HG03432 (cell line): ENCODE data around the gene TOMM6.
A peak's percentile ranks its signal among the peaks of the same experiment; 100 is the strongest.
"Not testable (repeated sequence)": the region's sequence is repeated elsewhere in the genome, so short reads cannot be mapped to it uniquely, and the experiment has no call there.

Experiments
- ATAC-seq: cut with Tn5 transposase; IDR thresholded peaks from one replicate; pipeline ENCODE4 v1.9.1; 2021; ENCODE audit warnings: mild to moderate bottlenecking, moderate library complexity; ENCODE audit not compliant: unreplicated experiment

Gene TOMM6

GRCh38 chr6:41759905-41760579 lies 27.5 kb upstream of the TOMM6 start:
- no peak for ATAC-seq

GRCh38 chr6:41763470-41763869 lies 24.0 kb upstream of the TOMM6 start:
- ATAC-seq: no peak

DNA sequence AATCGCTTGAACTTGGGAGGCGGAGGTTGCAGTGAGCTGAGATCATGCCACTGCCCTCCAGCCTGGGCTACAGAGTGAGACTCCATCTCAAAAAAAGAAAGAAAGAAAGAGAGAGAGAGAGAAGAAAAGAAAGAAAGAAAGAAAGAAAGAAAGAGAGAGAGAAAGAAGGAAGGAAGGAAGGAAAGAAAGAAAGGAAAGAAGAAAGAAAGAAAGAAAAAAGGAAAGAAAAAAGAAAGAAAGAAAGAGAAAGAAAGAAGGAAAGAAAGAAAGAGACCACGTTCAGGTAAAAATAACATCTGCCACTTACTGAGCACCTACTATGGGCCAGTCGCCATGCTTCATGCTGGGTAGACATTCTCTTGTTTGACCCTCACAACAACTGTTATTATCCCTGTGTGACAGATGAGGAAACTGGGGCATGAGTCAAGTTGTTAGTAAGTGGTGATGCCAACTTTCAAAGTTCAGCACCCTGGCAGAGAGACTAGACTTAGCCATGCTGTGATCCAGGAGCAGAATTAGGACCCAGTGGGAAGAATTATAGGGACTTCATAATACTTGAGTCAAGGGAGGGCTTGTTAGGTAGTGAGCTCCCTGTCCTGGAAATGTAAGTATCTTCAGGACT lies 21.3 kb upstream of the TOMM6 start:
- not testable (repeated sequence) for ATAC-seq

- ATAC-seq: no peak
Measured at GRCh38 chr6:41767112-41767833, 20.2 kb upstream of the TOMM6 start.

- ATAC-seq: no peak
Measured at GRCh38 chr6:41768545-41769308, 18.8 kb upstream of the TOMM6 start.

- no peak for ATAC-seq
Measured at GRCh38 chr6:41769376-41769775, 18.1 kb upstream of the TOMM6 start.

- ATAC-seq: no peak
Measured at GRCh38 chr6:41770381-41771057, 17.0 kb upstream of the TOMM6 start.

- ATAC-seq: no peak
Measured at GRCh38 chr6:41771058-41771983, 16.2 kb upstream of the TOMM6 start.

DNA sequence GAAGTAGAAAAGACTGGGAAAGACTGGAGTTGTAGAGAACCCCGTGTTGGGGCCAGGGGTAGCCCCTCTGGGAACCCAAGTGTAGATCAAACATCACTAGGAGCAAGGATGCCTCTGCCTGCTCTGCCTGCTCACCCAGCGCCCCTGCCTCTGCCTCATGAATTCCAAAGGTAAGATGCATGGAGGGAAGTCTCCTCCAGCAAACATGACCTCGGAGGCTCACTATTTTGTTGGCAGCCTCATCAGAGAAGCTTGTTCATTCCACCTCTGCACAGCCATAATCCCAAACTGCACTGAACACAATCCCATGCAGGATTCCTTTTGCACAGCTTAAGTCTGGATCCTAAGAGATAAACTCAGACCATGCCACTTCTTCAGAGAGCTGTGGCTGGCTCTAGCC lies 12.7 kb upstream of the TOMM6 start:
- ATAC-seq: no peak

- no peak for ATAC-seq
Measured at GRCh38 chr6:41775293-41775882, 12.1 kb upstream of the TOMM6 start.

GRCh38 chr6:41777551-41778285 lies 9.8 kb upstream of the TOMM6 start:
- ATAC-seq: no peak

DNA sequence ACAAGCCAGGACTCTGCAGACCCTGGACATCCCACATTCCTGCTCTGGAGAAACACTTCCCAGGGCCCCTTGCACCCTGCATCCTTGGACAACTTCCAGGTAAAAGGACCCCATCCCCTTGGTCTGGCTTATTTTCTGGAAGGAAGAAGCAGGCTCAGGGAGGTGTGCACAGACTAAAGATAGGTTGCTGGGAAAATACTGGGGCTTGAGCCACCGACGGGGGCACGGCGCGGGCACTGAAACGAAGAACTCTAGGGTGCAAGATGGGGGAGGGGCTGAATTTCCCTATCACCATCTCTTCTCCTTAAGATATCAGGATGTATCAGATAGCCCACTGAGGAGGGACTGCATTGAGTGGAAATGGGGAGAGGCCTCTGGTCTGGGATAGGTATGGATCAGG lies 8.6 kb upstream of the TOMM6 start:
- no peak for ATAC-seq

GRCh38 chr6:41779336-41779735 lies 8.2 kb upstream of the TOMM6 start:
- ATAC-seq: no peak

DNA sequence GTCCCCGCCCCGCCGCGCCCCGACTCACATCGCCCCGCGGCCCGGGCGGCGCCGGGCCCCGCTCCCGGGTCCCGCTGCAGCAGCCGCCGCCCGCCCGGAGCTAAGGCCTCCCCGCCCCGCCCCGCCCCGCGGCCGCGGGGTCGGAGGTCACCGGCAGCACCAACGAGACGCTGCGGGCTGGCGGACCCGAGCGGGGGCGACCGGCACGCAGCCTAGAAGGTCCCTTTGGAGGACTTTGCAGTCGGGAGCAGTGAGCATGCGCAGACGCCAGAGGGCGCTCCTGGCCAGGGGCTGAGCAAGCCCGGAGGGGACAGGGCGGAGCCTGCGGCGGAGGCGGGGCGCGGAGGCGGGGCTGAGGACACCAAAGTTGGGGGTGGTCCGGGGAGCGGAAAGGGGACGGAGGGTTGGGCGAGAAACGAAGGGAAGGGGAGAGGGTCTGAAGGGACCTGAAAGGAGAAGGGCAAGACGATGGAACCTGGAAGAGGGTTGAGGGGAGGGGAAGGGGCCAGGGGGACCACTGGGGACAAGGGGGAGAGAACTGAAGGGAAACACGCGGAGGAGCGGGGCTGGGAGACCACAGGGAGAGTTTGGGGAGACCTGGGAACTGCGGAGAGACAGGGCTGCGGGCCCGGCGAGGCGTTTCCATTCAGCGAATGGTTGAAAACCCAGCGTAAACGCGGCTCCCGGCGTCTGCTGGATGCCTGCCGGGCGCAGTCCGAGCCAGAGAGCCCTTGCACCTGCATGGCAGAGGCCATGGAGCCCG lies 7.5 kb upstream of the TOMM6 start, which contains the start of gene FRS3:
FRS3 (minus strand) TSS at position 113 of the 763 bp plus-strand sequence. CDS start 2,913 bp downstream, outside the sequence.
- peak; percentile 96 for ATAC-seq

DNA sequence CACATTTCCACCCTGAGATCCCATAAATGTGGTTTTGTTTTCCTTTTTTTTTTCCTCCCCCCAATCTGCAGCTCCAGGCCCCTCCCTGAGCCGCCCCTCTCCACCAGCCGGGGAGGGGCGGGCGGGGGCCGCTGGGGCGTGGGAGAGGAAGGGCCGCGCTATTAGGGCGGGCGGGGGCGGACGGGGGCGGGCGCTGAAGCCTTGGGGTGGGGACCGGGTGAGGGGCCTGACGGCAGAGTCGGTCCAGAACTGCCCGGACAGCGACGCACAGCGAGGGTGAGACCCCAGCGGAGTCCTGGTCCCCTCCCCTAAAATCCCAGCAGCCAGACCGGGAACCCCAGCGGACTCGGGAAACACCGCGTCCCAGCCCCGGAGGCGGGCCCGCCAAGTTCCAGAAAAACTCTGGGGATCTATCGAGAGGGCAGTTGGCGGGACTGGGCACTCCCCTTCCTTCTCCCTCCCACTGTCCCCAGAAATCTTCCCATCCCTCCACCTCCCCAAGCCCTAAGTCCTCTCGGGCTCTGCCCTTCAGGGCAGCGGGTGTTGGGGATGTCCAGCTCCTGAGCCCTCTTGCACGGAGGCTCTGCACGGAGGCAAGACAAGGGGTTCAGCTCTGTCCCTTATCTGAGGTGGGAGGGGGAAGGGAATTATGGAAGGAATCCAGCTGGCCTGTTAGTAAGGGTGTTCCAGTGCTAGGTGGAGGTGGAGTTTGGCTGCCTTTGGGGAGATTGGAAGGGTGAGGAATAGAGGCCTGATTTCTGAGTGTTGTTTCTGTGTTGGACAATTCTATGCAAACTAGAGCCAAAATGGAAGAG lies 6.7 kb upstream of the TOMM6 start, which contains the start of gene PRICKLE4:
PRICKLE4 (plus strand) TSS at position 232 of the 815 bp plus-strand sequence. CDS start 2,692 bp downstream, outside the sequence.
- no peak for ATAC-seq

- no peak for ATAC-seq
Measured at GRCh38 chr6:41781366-41781730, 6.1 kb upstream of the TOMM6 start.
